HG02798 (cell line): ENCODE results near the gene IPCEF1.

Experiments
- ATAC-seq: cut with Tn5 transposase; IDR thresholded peaks from one replicate; pipeline ENCODE4 v1.9.1; 2021; ENCODE audit warnings: mild to moderate bottlenecking; ENCODE audit not compliant: unreplicated experiment, poor library complexity

The IPCEF1 gene, protein sequence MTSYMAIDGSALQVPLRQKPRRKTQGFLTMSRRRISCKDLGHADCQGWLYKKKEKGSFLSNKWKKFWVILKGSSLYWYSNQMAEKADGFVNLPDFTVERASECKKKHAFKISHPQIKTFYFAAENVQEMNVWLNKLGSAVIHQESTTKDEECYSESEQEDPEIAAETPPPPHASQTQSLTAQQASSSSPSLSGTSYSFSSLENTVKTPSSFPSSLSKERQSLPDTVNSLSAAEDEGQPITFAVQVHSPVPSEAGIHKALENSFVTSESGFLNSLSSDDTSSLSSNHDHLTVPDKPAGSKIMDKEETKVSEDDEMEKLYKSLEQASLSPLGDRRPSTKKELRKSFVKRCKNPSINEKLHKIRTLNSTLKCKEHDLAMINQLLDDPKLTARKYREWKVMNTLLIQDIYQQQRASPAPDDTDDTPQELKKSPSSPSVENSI

DNA sequence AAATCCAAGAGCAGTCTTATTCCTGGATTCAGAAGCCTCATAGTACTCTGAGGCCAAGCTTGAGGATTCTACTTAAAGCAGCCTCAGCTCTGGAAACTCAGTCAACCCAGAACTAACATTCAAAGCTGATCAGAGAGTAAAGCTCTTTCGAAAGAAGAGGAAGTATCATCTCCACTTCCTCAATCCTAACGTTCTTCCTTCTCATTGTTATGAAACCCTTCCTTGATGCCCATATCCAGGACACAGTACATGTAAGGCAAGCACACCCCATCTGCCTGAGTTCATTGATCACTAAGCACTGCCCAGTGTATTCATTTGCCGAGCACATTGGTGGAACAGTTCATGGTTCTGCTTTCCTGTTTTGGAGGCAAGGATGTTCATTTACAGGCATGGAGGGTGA lies at the start of gene IPCEF1:
Gene IPCEF1 (minus strand): TSS at position 114 of the 400 bp plus-strand sequence. CDS start 90,856 bp downstream, outside the sequence.
- ATAC-seq = peak; percentile 18

DNA sequence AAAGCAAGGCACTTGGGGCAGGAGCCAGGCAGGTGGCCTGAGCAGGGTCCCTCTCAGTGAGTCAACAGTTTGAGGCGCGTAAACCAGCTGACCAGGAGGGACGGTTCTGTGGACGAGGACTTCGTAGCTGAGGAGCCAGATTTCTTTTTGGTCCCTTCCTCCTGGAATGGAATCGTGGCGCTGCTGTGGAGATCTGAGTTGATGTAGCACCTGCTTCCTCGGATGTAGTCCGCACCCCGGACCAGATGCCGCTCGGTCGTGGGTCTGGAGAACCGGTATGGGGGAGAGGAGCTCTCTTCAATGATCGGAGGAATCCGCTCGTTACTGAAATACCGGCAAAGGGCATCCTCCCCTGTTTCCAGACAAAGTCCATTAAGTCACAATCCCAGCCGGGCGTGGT lies 49.7 kb upstream of the IPCEF1 start:
- no peak for ATAC-seq

DNA sequence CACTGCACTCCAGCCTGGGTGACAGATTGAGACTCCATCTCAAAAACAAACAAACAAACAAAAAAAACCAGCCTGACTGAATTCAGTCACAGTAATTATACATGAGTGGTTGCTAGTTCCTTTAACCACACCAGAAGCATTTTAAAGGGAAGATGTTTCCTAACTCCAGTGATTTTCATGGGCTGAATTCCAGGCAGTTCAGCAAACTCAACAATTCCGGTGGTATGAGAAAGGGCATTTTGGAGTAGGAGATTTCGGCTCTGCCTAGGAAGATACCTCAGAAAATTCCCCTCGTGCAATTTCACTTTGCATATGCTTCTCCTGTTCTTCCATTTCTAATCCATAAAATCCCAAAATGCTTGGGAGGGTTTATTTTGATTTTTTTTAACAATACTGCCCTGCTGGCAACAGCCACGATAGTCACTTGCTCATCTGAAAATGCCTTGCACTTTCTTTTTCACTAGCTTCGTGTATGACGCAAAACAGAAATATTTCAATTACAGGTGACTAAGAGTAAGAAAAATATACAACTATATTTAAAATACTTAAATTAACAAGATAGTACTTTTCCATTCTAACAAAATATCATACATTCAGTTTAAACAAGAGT lies 48.3 kb upstream of the IPCEF1 start:
- peak; percentile 49 for ATAC-seq

DNA sequence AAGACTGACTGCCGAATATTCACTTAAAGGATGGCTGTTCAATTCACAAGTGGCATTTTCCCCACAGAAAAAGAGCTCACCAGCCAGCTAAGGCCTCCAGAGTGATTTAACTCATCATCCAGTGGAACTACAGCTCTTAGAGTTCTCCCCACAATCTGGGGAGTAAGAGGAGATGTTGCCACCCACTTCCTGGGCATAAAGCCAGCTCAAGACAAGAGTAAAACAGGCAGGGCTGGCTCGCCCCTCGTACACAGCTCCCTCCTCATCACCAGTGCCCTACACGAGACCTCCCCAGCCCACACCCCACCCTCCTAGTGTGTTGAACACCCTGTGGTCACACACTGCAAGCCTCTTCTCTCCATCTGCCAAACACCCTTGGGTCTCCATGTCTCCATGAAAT lies 47.2 kb upstream of the IPCEF1 start:
- no peak for ATAC-seq

DNA sequence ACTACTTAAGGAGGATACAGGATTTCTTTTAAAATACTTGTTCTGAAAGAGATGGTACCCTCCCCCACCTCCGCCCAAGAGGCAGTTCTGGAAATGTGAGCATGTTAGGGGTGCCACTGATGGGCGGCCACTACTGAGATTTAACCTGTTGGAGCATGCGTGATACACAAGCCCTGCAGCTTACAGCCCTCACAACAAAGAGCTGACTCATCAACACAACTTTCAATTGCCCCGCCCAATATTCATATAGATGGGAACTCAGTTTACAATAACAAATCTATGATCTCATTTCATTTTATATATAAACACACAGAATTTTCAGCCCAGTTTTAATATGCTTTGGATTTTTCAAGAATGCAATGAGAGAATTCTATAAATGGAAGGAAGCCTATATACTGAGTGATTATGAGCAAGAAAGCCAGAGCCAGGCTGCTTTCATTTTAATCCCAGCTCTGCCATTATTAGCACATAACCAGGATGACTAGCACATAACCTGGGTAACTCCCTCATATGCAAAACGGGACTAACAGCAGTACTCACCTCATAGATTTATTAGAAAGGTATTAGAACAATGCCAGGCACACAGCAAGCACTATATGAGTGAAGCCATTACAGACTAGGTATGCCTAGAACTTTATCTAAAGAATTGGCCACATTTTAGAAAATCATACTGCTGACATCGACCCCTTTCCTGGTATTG lies 45.6 kb upstream of the IPCEF1 start:
- ATAC-seq = no peak

DNA sequence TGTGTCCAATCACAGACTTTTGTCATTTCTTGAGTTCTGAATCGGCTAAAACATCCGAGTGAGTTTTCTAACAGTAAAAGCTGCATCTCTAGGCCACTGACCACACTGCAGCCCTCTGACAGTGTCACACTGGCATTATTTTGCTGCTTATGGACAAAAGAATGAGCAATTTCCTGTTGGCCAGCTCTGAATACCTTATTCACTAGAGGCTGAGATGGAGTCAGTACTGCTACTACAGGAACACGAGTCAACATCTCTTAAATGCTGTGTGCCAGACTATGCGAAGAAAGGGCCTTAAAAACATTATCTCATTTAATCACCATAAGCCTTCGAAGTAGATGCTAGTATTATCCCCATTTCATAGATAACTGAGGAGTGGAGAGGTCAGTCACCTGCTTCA lies 42.5 kb upstream of the IPCEF1 start:
- no peak for ATAC-seq

DNA sequence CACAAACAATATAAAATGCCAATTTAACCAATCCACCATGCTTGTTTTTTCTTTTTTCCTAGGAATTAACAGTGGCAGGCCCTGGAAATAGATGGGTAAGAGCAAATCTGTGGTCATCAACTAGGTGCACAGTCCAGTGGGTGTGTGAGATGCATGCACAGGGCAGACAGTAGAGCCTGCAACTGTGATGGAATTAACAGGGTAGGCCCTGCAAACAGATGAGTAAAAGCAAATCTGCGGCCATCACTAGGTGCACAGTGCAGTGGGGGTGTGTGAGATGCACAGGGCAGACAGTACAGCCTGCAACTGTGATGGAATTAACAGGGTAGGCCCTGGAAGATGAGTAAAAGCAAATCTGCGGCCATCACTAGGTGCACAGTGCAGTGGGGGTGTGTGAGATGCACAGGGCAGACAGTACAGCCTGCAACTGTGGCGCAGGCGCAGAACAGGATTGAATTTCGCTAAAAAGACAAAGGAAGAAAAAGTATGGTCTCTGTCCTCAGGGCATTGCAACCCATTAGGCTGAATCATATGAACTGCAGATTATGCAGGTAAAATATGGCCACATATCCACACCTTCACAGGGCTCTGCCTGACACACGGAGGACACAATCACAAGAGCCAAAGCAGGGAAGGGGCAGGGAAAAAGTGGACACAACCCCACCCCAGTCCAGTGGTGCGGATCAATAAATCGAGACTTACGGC lies 41.0 kb upstream of the IPCEF1 start:
- ATAC-seq = no peak

DNA sequence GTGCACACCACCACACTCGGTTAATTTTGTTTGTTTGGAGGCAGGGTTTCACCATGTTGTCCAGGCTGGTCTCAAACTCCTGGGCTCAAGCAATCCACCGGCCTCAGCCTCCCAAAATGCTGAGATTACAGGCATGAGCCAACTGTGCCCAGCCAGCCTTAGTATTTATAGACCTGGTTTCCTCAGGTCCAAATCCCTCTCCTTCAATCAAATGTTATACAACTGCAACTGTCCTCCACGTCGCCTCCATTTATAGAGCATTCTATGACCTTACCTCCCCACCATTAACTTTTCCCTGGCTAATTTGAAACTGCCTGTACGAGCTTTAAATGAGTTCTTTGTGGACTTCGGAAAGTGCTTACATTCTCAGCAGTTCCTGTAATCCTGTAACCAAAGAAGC lies 39.3 kb upstream of the IPCEF1 start:
- ATAC-seq = no peak

DNA sequence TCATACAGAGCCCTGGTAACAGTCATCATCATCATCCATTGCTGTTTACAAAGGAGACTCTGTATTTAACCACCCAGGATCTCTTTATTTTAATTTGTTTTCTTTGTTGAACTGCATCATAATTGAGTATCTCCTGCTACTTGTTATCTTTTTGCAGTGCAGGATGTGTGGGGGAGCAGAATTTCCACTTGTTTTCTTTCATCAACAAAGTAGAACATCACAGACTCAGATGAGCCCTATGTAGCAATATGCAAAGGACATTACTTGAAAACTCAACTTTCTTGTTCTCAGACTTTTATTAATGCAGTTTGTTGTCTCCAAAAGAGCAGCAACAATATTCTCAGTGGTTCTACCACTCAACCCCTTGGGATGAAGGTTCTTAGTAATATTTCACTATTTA lies 38.7 kb upstream of the IPCEF1 start:
- ATAC-seq = no peak

DNA sequence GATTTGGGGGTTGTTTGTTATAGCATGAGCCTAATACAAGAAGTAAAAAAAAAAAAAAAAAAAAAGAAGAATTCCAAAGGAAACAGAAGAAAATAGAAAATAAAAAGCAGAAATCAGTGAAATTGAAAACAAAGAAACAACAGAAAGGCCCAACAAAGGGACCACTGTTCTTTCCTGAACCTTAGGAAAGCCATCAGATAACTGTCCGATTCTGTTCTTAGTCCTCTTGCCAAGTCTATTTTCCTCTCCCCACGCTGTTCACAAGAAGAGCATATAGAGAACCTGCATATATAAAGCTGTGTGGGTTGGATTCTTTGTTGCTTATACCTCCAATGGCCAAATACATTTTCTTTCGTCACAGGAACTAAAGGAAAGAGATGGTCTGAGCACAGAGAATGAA lies 38.0 kb upstream of the IPCEF1 start:
- ATAC-seq = no peak

DNA sequence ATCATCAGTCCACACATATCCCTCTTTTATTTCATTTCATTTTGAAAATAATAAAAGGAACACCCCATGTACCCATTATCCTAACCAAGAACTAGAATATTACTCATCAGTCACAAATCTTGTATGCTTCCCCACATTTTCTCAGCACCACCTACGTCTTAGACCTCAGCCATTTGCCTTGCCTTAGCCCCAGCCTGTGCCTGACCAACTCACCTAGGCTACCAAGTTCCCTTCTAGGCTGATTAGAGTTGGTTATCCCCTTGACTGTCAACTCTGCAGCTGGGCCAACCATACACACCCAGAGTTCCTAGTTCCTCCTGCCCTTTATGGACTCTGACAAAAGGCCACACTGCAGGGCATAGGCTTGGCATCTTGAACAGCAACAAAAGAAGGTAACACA lies 33.4 kb upstream of the IPCEF1 start:
- ATAC-seq = peak; percentile 43

DNA sequence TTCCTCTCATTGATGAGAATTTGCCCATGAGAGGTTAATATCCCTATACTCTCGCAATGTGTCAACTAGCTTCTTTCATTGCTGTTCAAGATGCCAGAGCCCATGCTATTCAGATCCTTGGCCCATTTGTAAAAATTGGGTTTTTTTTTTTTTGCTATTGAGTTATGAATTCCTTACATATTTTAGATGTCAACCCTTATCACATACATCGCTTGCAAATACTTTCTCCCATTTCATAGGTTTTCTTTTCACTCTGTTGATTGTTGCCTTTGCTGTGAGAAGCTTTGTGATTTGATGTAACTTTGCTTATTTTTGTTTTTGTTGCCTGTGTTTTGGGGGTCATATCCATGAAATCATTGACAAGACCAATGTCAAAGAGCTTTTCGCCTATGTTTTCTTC lies 32.2 kb upstream of the IPCEF1 start:
- no peak for ATAC-seq

DNA sequence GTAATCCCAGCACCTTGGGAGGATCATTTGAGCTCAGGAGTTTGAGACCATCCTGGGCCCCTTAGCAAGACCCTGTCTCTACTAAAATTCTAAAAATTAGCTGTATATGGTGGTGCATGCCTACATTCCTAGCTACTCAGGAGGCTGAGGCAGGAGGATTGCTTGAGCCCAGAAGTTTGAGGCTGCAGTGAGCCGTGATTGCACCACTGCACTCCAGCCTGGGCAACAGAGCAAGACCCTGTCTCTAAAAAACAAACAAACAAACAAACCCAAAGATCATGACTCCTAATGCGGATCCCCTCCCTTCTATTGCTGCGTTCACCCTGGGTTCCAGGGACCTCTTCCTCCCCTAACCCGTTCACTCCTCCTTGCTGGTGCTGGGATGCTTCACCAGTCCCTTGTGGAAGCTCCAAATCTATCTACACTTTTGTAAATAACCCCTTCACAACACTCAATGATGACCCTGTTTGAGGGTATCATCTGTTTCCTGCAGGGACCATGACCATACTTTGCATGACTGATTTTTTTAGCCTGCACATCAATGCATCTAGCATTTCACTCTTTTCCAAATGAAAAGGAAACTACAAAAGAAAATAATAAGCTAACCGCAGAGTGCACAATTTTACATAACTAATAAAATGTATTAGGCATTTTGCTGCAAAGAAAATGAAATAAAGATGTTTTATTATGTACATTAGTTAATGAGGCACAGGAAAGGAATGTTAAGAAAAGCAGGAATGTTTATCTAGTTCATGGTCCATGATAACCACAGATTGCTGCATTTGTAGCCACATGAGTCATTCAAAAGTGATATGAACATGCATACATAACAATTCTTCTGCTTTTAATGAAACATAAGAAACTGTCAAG lies 30.5 kb upstream of the IPCEF1 start:
- no peak for ATAC-seq

DNA sequence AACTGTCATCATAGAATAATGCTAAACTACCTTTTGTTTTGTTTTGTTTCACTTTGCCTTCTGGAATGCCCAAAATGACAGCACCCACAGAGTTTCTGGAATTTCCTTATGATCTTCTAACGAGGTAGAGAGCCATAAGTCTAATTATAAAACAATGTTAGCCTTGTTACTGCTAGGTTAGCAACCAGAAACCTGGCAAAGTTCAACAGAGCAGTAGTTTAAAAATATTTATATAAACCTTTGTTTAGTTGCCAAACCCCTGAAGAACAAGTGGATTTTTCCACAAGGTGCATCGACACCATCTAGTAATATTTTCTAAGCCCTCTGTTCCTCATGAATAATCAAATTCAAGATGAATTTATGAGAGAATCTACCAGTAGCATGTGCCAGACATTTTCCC lies 27.6 kb upstream of the IPCEF1 start:
- ATAC-seq = no peak

DNA sequence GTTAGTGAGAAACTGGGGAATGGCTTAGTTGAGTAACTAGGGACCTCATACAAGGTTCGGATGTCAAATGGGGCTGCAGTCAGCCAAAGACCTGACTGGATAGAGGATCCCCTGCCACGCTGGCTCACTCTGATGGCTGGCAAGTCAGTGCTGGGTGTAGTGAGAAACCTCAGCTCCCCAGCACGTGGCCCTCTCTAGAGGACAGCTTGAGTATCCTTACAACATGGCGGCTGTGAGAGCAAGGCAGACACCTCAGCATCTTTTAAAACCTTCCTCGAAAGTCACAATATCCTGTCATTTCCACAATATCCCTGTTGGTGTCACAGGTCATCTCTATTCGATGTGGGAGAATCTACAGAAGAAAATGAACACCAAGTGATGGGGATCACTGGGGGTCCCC lies 26.7 kb upstream of the IPCEF1 start:
- no peak for ATAC-seq

DNA sequence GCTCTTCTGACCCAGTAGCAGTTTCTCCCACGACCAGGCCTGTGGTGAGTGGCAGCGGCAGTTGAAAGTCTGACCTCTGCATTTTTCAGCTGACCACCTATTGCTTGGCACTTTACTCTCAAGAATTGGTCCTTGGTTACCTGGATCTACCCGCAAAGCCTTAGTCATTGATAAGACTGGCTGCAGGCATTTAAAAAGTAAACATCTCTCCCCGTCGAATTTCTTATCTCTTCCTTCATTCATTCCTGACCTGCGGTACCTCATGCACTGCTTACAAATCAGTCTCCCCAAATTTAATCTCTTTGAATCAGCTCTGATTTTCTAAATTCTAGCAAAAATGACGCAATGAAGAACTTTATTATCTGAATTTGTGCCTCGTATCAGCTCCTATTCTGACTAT lies 26.1 kb upstream of the IPCEF1 start:
- ATAC-seq = no peak

DNA sequence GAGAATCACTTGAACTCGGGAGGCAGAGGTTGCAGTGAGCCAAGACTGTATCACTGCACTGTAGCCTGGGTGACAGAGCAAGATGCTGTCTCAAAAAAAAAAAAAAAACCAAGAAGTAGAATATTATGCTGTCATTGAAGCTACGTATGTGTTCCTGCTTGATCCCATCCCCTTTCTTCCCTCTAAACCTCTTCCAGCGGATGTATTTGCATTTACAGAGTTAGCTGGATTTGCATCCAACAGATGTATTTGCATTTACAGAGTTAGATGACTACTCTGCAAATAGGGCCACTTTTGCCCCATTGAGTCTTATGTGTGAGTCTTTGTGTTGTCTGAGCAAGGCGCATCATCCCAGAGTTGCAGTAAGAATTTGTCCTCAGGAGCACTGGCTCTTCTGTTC lies 24.9 kb upstream of the IPCEF1 start:
- no peak for ATAC-seq

DNA sequence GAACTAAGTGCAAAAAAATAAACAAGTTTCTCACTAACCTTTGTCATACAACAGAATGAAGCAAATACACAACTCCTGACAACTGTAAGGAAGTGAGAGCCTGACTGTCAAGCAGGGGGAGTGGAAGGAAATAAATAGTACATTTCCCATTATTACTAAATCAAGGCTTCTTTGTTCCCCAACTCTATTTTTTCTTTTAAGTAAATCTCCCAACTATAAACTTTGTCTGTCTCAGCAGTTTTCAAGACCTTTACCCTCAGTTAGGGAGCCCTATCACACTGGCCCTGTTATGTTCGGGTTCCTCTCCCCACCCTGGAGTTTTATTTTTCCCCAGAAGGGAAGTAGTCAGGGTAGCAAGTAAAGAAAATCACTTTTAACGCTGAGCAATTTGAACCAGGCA lies 24.1 kb upstream of the IPCEF1 start:
- ATAC-seq = no peak

DNA sequence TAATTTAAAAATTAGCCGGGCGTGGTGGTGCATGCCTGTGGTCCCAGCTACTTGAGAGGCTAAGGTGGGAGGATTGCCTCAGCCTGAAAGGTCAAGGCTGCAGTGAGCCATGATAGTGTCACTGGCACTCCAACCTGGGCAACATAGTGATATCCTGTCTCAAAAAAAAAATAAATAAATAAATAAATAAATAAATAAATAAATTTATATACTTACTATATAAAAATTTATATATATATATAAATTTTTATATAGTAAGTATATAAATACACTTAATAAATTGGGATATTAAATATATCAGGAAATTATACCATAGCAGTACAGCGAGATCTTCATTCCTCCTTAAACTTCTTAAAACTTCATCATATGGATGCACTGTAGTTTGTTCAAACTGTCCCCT lies 23.0 kb upstream of the IPCEF1 start:
- ATAC-seq = no peak

DNA sequence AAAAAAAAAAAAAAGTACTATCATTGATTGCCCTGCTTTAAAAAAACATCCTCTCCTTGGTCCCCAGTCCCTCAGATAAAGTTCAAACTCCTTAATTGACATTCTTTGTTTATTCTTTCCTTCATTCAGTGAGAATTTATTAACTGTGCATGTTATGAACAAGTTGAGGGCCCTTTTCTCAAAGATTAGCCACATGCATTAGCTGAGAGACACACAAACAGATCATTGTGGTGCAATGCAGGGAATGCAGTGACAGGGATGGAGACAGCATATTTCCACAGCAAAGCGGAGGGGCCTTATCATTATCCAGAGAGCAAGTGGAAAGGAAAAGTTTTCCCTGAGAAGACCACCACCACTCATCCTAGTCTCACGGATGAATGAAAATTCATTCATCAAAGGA lies 21.9 kb upstream of the IPCEF1 start:
- no peak for ATAC-seq
